Measurements from ENCODE around the gene FBXO38. TPM values are rescaled to one million over a fixed set of nuclear protein-coding genes. Genes with fewer than 3 reads are reported as not detected.

Gene FBXO38
- total and polyA plus RNA-seq, 2 of the 4 experiments (the other 2 are of a cell fraction) = 14.9 to 70.1 TPM

GRCh38 chr5:148457183-148457620 lies 73.4 kb downstream of the FBXO38 start:
- dilution Hi-C loops (cut with HindIII; ENCODE audit: low sequenced_read_pairs, unreplicated experiment) (no loop called here), intact Hi-C loops (cut with micrococcal nuclease) (no loop called here), in situ Hi-C loops (cut with MboI; ENCODE audit: low sequenced_read_pairs) (no loop called here)
- no peak overlapping the region for H4K8ac ChIP-seq (ENCODE audit: low read depth in 2 of 2, low read length in 2 of 2)
- no peak overlapping the region for H2BK15ac ChIP-seq (ENCODE audit: low read depth, low read length)
- H2BK5ac ChIP-seq (ENCODE audit: low read depth, low read length, poor library complexity, severe bottlenecking) = no peak overlapping the region
- no peak overlapping the region for H3K4me3 ChIP-seq (ENCODE audit: insufficient read depth, low read depth, low read length)
- WGBS, 2 experiments (ENCODE audit: extremely low coverage in 2 of 2, insufficient read length in 1 of 2) = no CpG with 5 or more reads among the region's 5 CpGs
- no peak for ATAC-seq (ENCODE audit: low read depth)
- H3K56ac ChIP-seq (ENCODE audit: extremely low read depth, insufficient read depth, low read length) = no peak overlapping the region
- H2AK5ac ChIP-seq (ENCODE audit: low read depth, low read length) = no peak overlapping the region
- H3K9ac ChIP-seq (ENCODE audit: low read depth, low read length) = no peak overlapping the region
- H3K14ac ChIP-seq (replicated peaks; ENCODE audit: low read depth, low read length) = no peak overlapping the region
- H3K4ac ChIP-seq (ENCODE audit: low read depth, low read length) = no peak overlapping the region
- H3K9me3 ChIP-seq (ENCODE audit: control insufficient read depth, insufficient read depth, low read length) = no peaks in the 10 kb centered on the region
- CTCF ChIA-PET = no interaction called here
- H4K91ac ChIP-seq (ENCODE audit: insufficient read depth, low read depth, low read length) = no peak overlapping the region
- H2BK20ac ChIP-seq (ENCODE audit: low read depth, low read length) = no peak overlapping the region
- no peak overlapping the region for H3K4me2 ChIP-seq (ENCODE audit: low read depth, low read length)
- no peak overlapping the region for H3K18ac ChIP-seq (ENCODE audit: low read depth, low read length)
- POLR2A ChIA-PET (ENCODE audit: unreplicated experiment) = no interaction called here
- no peak overlapping the region for H4K5ac ChIP-seq (ENCODE audit: low read depth, low read length)
- BruUV-seq (replicated peaks) = no TSS peak
- no peak for DNase-seq
- H3K4me1 ChIP-seq (ENCODE audit: control insufficient read depth, insufficient read depth, low read length) = no peaks in the 10 kb centered on the region
- H3K23ac ChIP-seq (ENCODE audit: low read depth, low read length) = no peak overlapping the region
- TF ChIP-seq MAZ (IDR thresholded peaks at IDR 0.05; ENCODE audit: borderline replicate concordance, low read depth, low read length) (no peak), CTCF (conservative IDR thresholded peaks at IDR 0.05; ENCODE audit: low read depth, low read length) (peak; percentile 36)
- no peaks in the 10 kb centered on the region for H3K36me3 ChIP-seq (ENCODE audit: control insufficient read depth, insufficient read depth, low read length)
- no peaks in the 10 kb centered on the region for H3K79me1 ChIP-seq (ENCODE audit: low read depth in 1 of 2, low read length in 2 of 2)
- no peaks in the 10 kb centered on the region for H3K9me1 ChIP-seq (ENCODE audit: insufficient read depth, low read length)
- H3K27me3 ChIP-seq (ENCODE audit: control insufficient read depth, insufficient read depth, low read length) = peaks cover 9% of the 10 kb centered on the region
- H2AK9ac ChIP-seq (replicated peaks; ENCODE audit: low read depth, low read length, poor library complexity) = no peak overlapping the region
- H3K27ac ChIP-seq (ENCODE audit: insufficient read depth, low read length) = no peak overlapping the region
- no peak overlapping the region for H2BK120ac ChIP-seq (ENCODE audit: low read depth, low read length)
- H2AFZ ChIP-seq (replicated peaks; ENCODE audit: low read length, poor library complexity) = no peak overlapping the region
- no peaks in the 10 kb centered on the region for H4K20me1 ChIP-seq (ENCODE audit: insufficient read depth, low read length)

All from IMR-90 (cell line).